PC-9 (cell line): ENCODE data around the gene CTSF. TPM values are rescaled to one million over a fixed set of nuclear protein-coding genes. Genes with fewer than 3 reads are reported as not detected.

Source experiments
- BruUV-seq: library from RNA; stranded (reverse); fragments of 400-500 nt; replicated peaks from 2 replicates; lab custom pipeline; 2021; lab: Mats Ljungman, UMichigan
- CTCF ChIA-PET: fragments of 300-600 bp; sonication (Branson Sonifier 250); formaldehyde crosslinking; loops from one replicate; lab custom pipeline; 2022; ENCODE audit warnings: antibody characterized with exemption; lab: Charles Lee
- POLR2A ChIA-PET: fragments of 300-600 bp; sonication (Branson Sonifier 250); formaldehyde crosslinking; loops from one replicate; lab custom pipeline; 2022; ENCODE audit warnings: antibody characterized with exemption; ENCODE audit not compliant: unreplicated experiment; lab: Charles Lee
- DNase-seq, 2 experiments: peaks; one replicate each; pipeline versions ENCODE4 v3.0.0 to v3.0.0-alpha.2; 2015 to 2022; ENCODE audit warnings: mixed read lengths in 1 of 2
- H2AFZ ChIP-seq: fragments of 200-600 bp; sonication (generic); 2 replicates; pipeline ENCODE4 v1.8.1; 2017; ENCODE audit warnings: antibody characterized with exemption
- H3F3A ChIP-seq: fragments of 200-600 bp; sonication (generic); 2 replicates; pipeline ENCODE4 v1.8.1; 2017; ENCODE audit warnings: antibody characterized with exemption, mild to moderate bottlenecking, low read depth; ENCODE audit not compliant: insufficient read depth
- H3K27ac ChIP-seq: fragments of 200-600 bp; sonication (generic); 2 replicates; pipeline ENCODE4 v1.6.1; 2016; ENCODE audit warnings: mixed run types
- H3K27me3 ChIP-seq: fragments of 200-600 bp; sonication (generic); 2 replicates; pipeline ENCODE4 v1.6.1; 2016; ENCODE audit warnings: low read depth, mixed run types; ENCODE audit not compliant: insufficient read depth
- H3K36me3 ChIP-seq: fragments of 200-600 bp; sonication (generic); 2 replicates; pipeline ENCODE4 v1.6.1; 2016; ENCODE audit warnings: low read depth, mixed run types
- H3K4me1 ChIP-seq: fragments of 200-600 bp; sonication (generic); replicated peaks from 2 replicates; pipeline ENCODE4 v1.6.1; 2016; ENCODE audit warnings: mixed run types; ENCODE audit not compliant: insufficient read depth
- H3K4me2 ChIP-seq: fragments of 200-600 bp; sonication (generic); 2 replicates; pipeline ENCODE4 v1.6.1; 2017; ENCODE audit warnings: mixed run types
- H3K4me3 ChIP-seq: fragments of 200-600 bp; sonication (generic); 2 replicates; pipeline ENCODE4 v1.6.1; 2016; ENCODE audit warnings: mixed run types
- H3K79me2 ChIP-seq: fragments of 200-600 bp; sonication (generic); 2 replicates; pipeline ENCODE4 v1.6.1; 2017; ENCODE audit warnings: low read depth, mixed run types
- H3K9me2 ChIP-seq: fragments of 200-600 bp; sonication (generic); 2 replicates; pipeline ENCODE4 v1.8.1; 2017; ENCODE audit warnings: mild to moderate bottlenecking; ENCODE audit not compliant: insufficient read depth
- H3K9me3 ChIP-seq: fragments of 200-600 bp; sonication (generic); 2 replicates; pipeline ENCODE4 v1.8.1; 2016; ENCODE audit warnings: low read depth; ENCODE audit not compliant: insufficient read depth
- H4K20me1 ChIP-seq: fragments of 200-600 bp; sonication (generic); 2 replicates; pipeline ENCODE4 v1.8.1; 2017; ENCODE audit not compliant: insufficient read depth
- CTCF ChIP-seq: fragments of 200-600 bp; sonication (generic); conservative IDR thresholded peaks from 2 replicates; pipeline ENCODE4 v1.6.1; 2017; ENCODE audit warnings: mixed run types, antibody characterized with exemption, mild to moderate bottlenecking, moderate library complexity
- EZH2 ChIP-seq: fragments of 200-600 bp; sonication (generic); IDR thresholded peaks from 2 replicates; pipeline ENCODE4 v1.8.0; 2017; ENCODE audit warnings: antibody characterized with exemption, low read depth
- intact Hi-C: fragments of 100-400 bp; cut with micrococcal nuclease; formaldehyde crosslinking; loops from one replicate; pipeline ENCODE4 v1.10.0; 2022; ENCODE audit not compliant: unreplicated experiment
- total RNA-seq: library from RNA; stranded (reverse); gene quantifications from 2 replicates; pipeline ENCODE4 v1.2.3, GENCODE V29; 2021

Gene CTSF
- total RNA-seq, 1 experiment from 2014 or later, result 34.3 TPM

- no peak overlapping the region for H3K4me3 ChIP-seq
- DNase-seq, result no peak
- POLR2A ChIA-PET, result interaction anchor here (0.7 kb wide), 1 partner anchor 11 kb away, joined by 9 read pairs; no protein-coding TSS in a partner anchor
- BruUV-seq, result no TSS peak
- H4K20me1 ChIP-seq, result no peaks in the 10 kb centered on the region
- no peaks in the 10 kb centered on the region for H3K36me3 ChIP-seq
- intact Hi-C loops, result no loop called here
- no peak overlapping the region for H2AFZ ChIP-seq
- no peaks in the 10 kb centered on the region for H3F3A ChIP-seq
- H3K27me3 ChIP-seq, result peaks cover 15% of the 10 kb centered on the region; the same call in 1 of the 2 replicates
- TF ChIP-seq EZH2 (no peak), CTCF (no peak)
- CTCF ChIA-PET, result no interaction called here
- no peak overlapping the region for H3K27ac ChIP-seq
- H3K4me1 ChIP-seq, result peaks cover 5% of the 10 kb centered on the region; the same call in 1 of the 2 replicates
- H3K79me2 ChIP-seq, result no peaks in the 10 kb centered on the region
- H3K4me2 ChIP-seq, result no peak overlapping the region
- H3K9me3 ChIP-seq, result no peaks in the 10 kb centered on the region
- H3K9me2 ChIP-seq, result no peaks in the 10 kb centered on the region
Measured at GRCh38 chr11:66566221-66566620, 2.2 kb downstream of the CTSF start.

- Histone ChIP-seq H3K79me2 (no peaks in the 10 kb centered on the region), H3K4me2 (no peak overlapping the region), H3K27ac (no peak overlapping the region), H3F3A (no peaks in the 10 kb centered on the region), H4K20me1 (no peaks in the 10 kb centered on the region), H3K4me1 (peaks cover 5% of the 10 kb centered on the region; the same call in 1 of the 2 replicates), H2AFZ (no peak overlapping the region), H3K9me3 (no peaks in the 10 kb centered on the region), H3K9me2 (no peaks in the 10 kb centered on the region), H3K27me3 (peaks cover 15% of the 10 kb centered on the region; the same call in 1 of the 2 replicates), H3K4me3 (no peak overlapping the region), H3K36me3 (no peaks in the 10 kb centered on the region)
- POLR2A ChIA-PET, result interaction anchor here (0.8 kb wide), 1 partner anchor 19 kb away, joined by 4 read pairs; the partner anchor contains the start of gene ZDHHC24
- CTCF ChIA-PET, result no interaction called here
- no peak for DNase-seq
- no peak for TF ChIP-seq CTCF
- TF ChIP-seq EZH2, result no peak
- intact Hi-C loops, result no loop called here
- no TSS peak for BruUV-seq
Measured at GRCh38 chr11:66564984-66565383, 3.4 kb downstream of the CTSF start.

- ChIA-PET POLR2A (interaction anchor here (0.8 kb wide), 1 partner anchor 19 kb away, joined by 4 read pairs; the partner anchor contains the start of gene ZDHHC24), CTCF (no interaction called here)
- peaks cover 5% of the 10 kb centered on the region; the same call in 1 of the 2 replicates for H3K4me1 ChIP-seq
- H4K20me1 ChIP-seq, result no peaks in the 10 kb centered on the region
- H3F3A ChIP-seq, result no peaks in the 10 kb centered on the region
- no peak overlapping the region for H3K4me3 ChIP-seq
- no peaks in the 10 kb centered on the region for H3K9me3 ChIP-seq
- no peaks in the 10 kb centered on the region for H3K36me3 ChIP-seq
- no peaks in the 10 kb centered on the region for H3K9me2 ChIP-seq
- H2AFZ ChIP-seq, result no peak overlapping the region
- no peaks in the 10 kb centered on the region for H3K79me2 ChIP-seq
- no TSS peak for BruUV-seq
- H3K27me3 ChIP-seq, result peaks cover 15% of the 10 kb centered on the region; the same call in 1 of the 2 replicates
- no peak for TF ChIP-seq EZH2
- TF ChIP-seq CTCF, result no peak
- intact Hi-C loops, result no loop called here
- no peak overlapping the region for H3K27ac ChIP-seq
- H3K4me2 ChIP-seq, result no peak overlapping the region
- DNase-seq, result no peak
Measured at GRCh38 chr11:66564538-66564937, 3.9 kb downstream of the CTSF start.
